Fibroblast of mammary gland (primary cell): Measurements from ENCODE around the gene FHIT.

Source experiments
- DNase-seq: peaks from one replicate; pipeline ENCODE4 v3.0.0-alpha.2; 2010; ENCODE audit warnings: low read depth
- H3K4me3 ChIP-seq: 2 replicates; pipeline ENCODE4 v1.5.1; 2011; ENCODE audit warnings: low read depth, mild to moderate bottlenecking, low read length, moderate library complexity; ENCODE audit not compliant: control insufficient read depth
- CTCF ChIP-seq: conservative IDR thresholded peaks from 2 replicates; pipeline ENCODE4 v1.5.1; 2011; ENCODE audit warnings: low read depth, low read length, inconsistent platforms; ENCODE audit not compliant: control insufficient read depth, insufficient read depth

Gene FHIT

DNA sequence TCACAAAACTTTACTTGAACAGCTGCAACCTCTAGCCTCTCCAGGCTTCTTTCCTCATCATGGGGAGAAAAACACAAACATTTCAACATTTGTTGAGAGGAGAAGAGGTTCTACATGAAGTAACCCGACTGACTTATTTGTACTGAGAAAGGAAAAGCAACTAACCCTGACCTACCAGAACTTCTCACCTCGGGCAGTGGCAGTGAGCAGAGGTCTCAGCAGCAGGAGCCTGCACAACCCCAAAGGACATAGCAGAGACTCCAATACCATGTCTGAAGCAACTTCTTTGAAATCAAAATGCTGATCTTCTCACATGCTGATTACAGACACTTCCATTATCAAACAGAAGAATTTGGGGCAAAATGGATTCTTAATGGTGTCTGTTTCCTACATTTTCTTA, 1115.8 kb downstream of the FHIT start:
- no peak for TF ChIP-seq CTCF
- no peak overlapping the region for H3K4me3 ChIP-seq
- no peak for DNase-seq

DNA sequence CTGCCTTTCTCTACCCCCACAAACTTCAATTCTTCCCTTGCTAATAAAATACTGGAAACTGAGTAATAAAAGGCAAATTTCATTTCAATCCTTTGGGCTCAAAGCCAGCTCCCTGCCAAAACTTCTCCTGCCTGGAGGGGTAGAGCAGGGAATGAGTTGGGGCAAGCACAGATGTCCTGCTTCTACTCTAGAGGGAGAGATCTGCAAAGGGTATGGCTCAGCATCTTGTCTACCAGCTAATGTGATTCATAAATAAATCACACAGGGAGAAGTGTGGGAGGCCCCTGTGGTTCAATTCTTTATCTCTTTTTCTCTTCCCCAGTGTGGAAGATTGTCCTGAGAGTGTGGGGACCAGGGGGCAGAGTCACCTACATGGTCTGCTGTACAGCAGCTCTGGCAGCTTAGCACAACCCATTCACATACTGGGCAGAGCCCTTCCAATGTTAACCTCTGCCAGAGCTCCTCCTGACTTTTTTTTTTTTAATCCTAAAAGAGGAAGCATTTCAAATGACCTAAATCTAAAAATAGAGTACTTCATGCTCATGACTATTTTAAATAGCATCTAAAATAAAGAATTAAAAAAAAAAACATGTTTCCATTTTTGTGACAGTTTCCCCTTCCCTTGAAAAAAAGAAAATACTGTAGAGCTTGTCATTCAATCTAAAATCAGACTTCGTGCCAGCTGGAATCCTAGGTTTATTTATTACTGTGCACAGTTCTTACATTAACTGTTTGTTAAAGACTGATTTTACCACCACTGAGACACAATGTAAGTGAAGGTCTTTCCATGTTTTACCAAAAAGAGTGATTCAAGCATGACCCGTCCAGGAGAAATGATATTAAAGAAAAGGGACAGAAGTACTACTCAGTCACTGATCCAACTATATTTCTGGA, 1117.7 kb downstream of the FHIT start:
- no peak overlapping the region for H3K4me3 ChIP-seq
- TF ChIP-seq CTCF, result no peak
- DNase-seq, result no peak

- no peak for TF ChIP-seq CTCF
- no peak for DNase-seq
- no peak overlapping the region for H3K4me3 ChIP-seq
Measured at GRCh38 chr3:60131618-60132017, 1119.6 kb downstream of the FHIT start.

- peak; percentile 30 for DNase-seq
- no peak for TF ChIP-seq CTCF
- H3K4me3 ChIP-seq, result no peak overlapping the region
Measured at GRCh38 chr3:60126511-60127304, 1124.5 kb downstream of the FHIT start.

- no peak for TF ChIP-seq CTCF
- no peak for DNase-seq
- H3K4me3 ChIP-seq, result no peak overlapping the region
Measured at GRCh38 chr3:60125686-60126085, 1125.6 kb downstream of the FHIT start.

GRCh38 chr3:60120245-60120644, 1131.0 kb downstream of the FHIT start:
- TF ChIP-seq CTCF, result no peak
- DNase-seq, result no peak
- no peak overlapping the region for H3K4me3 ChIP-seq
